Muscle layer of colon (tissue), 2 donors: Measurements from ENCODE around the gene PLCH2.

Source experiments
- H3K27ac ChIP-seq: one replicate; pipeline ENCODE4 v1.7.0; 2013; ENCODE audit warnings: low read depth, mild to moderate bottlenecking, low read length, moderate library complexity
- H3K27me3 ChIP-seq, 2 donors: one replicate each; pipeline ENCODE4 v1.7.0; 2013; ENCODE audit warnings: low read length in 2 of 2, mild to moderate bottlenecking in 2 of 2; ENCODE audit not compliant: insufficient read depth in 2 of 2, control insufficient read depth in 1 of 2
- H3K36me3 ChIP-seq: one replicate; pipeline ENCODE4 v1.7.0; 2013; ENCODE audit warnings: mild to moderate bottlenecking, low read length; ENCODE audit not compliant: insufficient read depth
- H3K4me1 ChIP-seq: one replicate; pipeline ENCODE4 v1.7.0; 2013; ENCODE audit warnings: mild to moderate bottlenecking, low read length; ENCODE audit not compliant: insufficient read depth
- H3K4me3 ChIP-seq, 2 donors: one replicate each; pipeline ENCODE4 v1.7.0; 2013; ENCODE audit warnings: low read length in 2 of 2, low read depth in 1 of 2, mild to moderate bottlenecking in 1 of 2, moderate library complexity in 1 of 2
- H3K9ac ChIP-seq: one replicate; pipeline ENCODE4 v1.7.0; 2013; ENCODE audit warnings: low read length
- H3K9me3 ChIP-seq: one replicate; pipeline ENCODE4 v1.7.0; 2013; ENCODE audit warnings: mild to moderate bottlenecking, low read length
- donor health status: abdominal sarcoma.
- donor health status: Adenocarcinoma of cecum.

Gene PLCH2

DNA sequence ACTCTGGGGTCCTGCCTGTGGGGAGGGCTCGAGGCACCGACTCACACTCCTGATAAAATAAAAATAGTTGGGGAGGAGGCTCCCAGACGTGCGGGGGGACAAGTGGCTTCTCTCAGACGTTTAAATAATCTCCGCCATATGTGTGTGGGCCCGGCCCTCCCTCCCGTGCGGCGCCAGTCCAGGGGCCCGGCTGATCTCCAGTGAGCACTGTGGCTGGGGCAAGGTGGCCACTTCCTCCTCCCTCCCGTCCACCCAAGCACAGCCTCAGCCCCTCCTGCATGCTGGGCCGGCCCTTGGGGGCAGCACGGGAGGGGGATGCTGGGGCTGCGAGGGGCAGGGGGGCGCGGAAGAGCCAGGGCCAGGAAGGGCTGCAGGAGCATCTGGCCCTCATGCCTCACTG lies 4.0 kb upstream of the PLCH2 start:
- peaks cover 0 to 32% of the 10 kb centered on the region in 2 donors for H3K27me3 ChIP-seq
- H3K4me1 ChIP-seq = no peaks in the 10 kb centered on the region
- no peak overlapping the region for H3K27ac ChIP-seq
- H3K36me3 ChIP-seq = no peaks in the 10 kb centered on the region
- H3K4me3 ChIP-seq = no peak overlapping the region
- H3K9ac ChIP-seq = no peak overlapping the region
- no peaks in the 10 kb centered on the region for H3K9me3 ChIP-seq

DNA sequence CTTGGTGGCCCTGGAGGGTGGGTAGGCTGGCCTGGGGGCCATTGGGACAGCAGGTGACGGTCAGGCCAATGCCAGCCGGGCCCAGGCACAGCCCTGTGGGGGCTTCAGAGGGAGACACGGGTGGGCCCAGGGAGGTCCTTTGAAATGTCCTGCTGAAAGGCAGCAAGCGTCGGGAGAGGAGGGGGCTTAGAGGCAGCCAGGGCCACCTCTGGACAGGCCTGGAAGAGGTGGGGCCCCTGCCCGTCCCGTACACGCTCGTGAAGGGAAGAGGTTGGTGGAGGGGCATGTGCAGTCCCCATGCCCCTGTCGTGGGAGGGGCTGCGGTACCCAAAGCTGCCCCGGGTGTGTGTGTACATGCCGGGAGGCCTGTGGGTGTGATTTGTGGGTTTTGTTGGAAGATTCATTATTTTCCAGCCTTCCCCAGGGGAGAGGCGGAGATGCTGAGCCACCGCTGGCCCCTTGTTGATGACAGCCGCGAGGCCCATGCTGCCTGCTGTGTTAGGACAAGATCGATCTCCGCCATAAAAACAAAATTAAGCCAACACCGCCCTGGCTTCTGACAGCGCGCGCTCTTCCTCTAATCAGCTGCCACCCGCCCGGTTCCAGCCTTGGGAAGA lies 3.4 kb upstream of the PLCH2 start:
- Histone ChIP-seq H3K9ac (no peak overlapping the region), H3K4me3 (no peak overlapping the region), H3K27me3 (peaks cover 0 to 26% of the 10 kb centered on the region in 2 donors), H3K9me3 (no peaks in the 10 kb centered on the region), H3K27ac (no peak overlapping the region), H3K4me1 (no peaks in the 10 kb centered on the region), H3K36me3 (no peaks in the 10 kb centered on the region)

DNA sequence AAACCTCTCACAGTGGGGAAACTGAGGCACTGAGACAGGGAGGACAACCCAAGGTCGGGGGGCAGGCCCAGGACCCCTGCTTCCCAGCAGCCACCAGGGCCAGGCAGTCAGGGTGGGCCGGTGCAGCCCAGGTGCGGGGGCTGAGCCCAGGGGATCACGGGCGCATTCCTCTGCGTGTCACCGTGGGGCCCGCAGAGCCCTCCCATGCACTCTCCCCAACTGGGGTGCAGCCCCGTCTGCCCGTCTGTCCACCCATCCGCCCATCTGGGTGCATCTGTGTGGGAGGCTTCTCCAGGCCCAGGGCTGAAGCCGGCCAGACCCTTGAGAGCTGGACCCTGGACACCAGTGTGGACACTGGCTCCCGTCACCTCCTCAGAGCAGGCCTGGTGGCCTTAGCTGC lies 2.9 kb upstream of the PLCH2 start:
- no peaks in the 10 kb centered on the region for H3K36me3 ChIP-seq
- H3K27me3 ChIP-seq = peaks cover 0 to 21% of the 10 kb centered on the region in 2 donors
- H3K4me3 ChIP-seq = no peak overlapping the region
- no peak overlapping the region for H3K27ac ChIP-seq
- H3K9ac ChIP-seq = no peak overlapping the region
- H3K9me3 ChIP-seq = no peaks in the 10 kb centered on the region
- no peaks in the 10 kb centered on the region for H3K4me1 ChIP-seq

DNA sequence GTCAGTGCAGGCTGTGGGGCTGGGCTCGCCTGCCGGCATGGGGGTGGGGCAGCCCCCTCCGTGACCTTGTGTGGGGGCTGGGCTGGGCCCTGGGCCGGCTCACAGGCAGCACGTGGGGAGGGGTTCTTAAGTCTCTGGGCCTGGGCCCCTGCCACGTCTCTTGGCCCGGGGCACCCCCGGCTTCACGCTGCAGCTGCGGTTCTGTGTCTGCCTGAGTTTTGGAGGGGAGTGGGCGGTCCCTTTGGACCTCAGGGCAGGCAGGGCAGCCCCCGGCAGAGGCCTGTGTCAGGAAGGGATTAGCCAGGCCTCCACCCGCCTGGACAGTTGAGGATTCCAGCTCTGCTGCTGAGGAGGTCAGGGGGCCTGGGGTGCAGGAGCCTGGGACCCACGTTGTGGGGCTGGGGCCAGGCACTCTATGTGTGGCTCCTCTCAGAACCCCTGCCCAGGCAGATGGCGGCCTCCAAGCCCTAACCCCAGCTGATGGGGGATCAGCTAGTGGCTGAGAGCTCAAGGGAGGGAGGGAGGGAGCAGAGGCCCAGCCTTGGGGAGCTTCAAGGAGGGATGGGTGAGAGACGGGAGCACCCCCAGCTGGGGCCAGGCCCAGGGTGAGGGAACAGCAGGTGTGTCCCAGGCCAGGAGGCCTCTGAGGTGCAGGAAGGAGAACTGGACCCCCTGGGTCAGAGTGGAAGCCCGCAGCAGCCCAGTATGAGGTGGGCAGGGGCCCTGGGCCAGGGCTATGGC lies 1.8 kb upstream of the PLCH2 start:
- Histone ChIP-seq H3K4me1 (no peaks in the 10 kb centered on the region), H3K9ac (no peak overlapping the region), H3K27me3 (peaks cover 0 to 13% of the 10 kb centered on the region in 2 donors), H3K27ac (no peak overlapping the region), H3K9me3 (no peaks in the 10 kb centered on the region), H3K36me3 (no peaks in the 10 kb centered on the region), H3K4me3 (no peak overlapping the region)

DNA sequence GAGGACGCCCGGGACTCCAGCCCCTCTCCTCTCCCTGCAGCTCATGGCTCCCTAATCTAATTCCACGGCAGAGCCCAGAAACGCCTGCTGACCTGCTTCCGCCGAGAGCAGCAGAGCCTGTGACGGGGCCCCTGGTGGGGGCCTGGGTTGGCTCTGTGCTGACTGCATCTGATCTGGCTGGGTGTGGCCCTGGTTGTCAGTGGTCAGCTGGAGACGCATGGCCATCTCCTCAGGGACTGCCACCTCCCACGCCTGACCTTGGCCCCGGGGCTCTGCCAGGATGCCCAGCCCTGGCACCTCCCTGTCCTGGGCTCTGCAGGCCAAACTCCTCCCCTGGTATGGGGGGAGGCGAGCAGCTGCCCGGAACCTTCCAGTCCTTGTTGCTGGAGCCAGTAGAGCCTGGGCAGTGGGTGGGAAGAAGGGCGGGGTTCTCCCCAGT lies 1.1 kb upstream of the PLCH2 start:
- Histone ChIP-seq H3K9me3 (no peaks in the 10 kb centered on the region), H3K9ac (no peak overlapping the region), H3K4me3 (no peak overlapping the region), H3K27ac (no peak overlapping the region), H3K4me1 (no peaks in the 10 kb centered on the region), H3K27me3 (peaks cover 0 to 12% of the 10 kb centered on the region in 2 donors), H3K36me3 (no peaks in the 10 kb centered on the region)

DNA sequence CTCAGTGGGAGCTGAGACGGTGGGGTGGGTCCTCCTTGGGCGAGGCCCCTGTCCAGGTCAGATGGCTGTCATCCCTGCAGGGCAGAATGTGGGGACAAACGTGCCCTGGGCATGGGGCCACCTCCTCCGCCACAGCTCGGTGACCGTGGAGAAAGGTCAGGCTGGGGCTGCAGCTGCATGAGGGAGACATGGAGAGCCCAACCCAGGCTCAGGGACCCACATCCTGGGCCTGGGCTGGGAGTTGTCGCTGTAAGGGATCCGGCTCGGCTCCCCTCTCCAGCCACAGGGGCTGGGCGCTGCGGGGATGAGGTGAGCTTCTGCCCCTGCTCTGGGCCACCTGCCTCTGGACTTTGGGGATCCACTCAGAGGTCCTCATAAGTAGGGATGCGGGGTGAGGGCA lies 518 bp upstream of the PLCH2 start:
- no peak overlapping the region for H3K4me3 ChIP-seq
- H3K9ac ChIP-seq = no peak overlapping the region
- no peaks in the 10 kb centered on the region for H3K36me3 ChIP-seq
- H3K9me3 ChIP-seq = no peaks in the 10 kb centered on the region
- no peaks in the 10 kb centered on the region for H3K4me1 ChIP-seq
- H3K27me3 ChIP-seq = peaks cover 0 to 10% of the 10 kb centered on the region in 2 donors
- no peak overlapping the region for H3K27ac ChIP-seq

DNA sequence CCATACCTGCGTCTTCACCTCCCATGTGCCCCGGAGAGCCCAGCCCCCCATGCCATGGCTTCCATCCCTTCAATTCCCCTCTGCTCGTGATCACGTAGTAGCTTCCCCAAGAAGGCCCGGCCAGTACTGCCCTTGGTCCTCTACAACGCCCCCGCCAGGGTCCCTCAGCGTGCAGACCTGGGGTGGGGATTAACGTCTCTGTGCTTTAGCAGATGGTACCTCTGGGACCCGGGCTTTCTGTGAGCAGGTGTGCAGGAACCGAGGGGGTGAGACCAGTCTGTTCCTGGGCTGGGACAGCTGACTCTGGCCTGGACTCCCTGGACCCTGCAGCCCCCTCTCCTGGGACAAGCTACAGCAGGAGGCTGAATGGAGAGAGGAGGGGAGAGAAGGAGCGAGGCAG lies 1.2 kb downstream of the PLCH2 start:
- Histone ChIP-seq H3K4me3 (no peak overlapping the region), H3K36me3 (no peaks in the 10 kb centered on the region), H3K4me1 (no peaks in the 10 kb centered on the region), H3K9me3 (no peaks in the 10 kb centered on the region), H3K27me3 (peaks cover 0 to 4% of the 10 kb centered on the region in 2 donors), H3K9ac (no peak overlapping the region), H3K27ac (no peak overlapping the region)

DNA sequence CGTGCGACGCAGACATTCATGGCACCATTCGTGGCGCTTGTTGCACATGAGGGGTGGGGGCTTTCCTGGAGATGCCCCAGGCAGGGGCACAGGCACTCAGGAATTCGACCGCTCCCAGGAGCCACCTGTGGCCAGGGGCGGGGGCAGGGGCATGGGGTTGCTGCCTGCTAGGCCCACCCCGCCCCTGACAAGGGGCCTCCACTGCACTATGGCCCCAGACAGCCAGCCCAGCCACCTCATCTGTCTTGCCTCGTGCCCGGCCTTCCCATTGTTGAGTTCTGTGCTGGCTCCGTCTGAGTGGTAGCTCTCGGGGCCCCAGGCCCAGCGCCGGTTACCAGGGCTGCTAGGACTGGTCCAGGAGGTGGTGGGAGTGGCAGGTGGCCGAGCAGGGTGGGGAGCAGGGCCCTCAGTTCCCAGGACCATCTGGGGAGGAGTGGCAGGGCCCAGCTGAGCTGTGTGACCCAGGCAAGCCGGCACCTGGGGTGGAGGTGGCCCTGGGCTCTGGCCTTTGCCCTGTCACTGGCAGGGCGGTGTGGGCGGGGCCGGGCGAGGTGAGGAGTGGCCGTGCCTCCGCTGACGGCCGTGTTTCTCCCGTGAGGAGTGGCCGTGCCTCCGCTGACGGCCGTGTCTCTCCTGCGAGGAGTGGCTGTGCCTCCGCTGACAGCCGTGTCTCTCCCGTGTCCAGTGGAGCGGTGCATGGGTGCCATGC lies 1.9 kb downstream of the PLCH2 start:
- no peaks in the 10 kb centered on the region for H3K36me3 ChIP-seq
- H3K27me3 ChIP-seq = no peaks in the 10 kb centered on the region
- H3K9ac ChIP-seq = no peak overlapping the region
- no peaks in the 10 kb centered on the region for H3K9me3 ChIP-seq
- H3K27ac ChIP-seq = no peak overlapping the region
- H3K4me3 ChIP-seq = no peak overlapping the region
- no peaks in the 10 kb centered on the region for H3K4me1 ChIP-seq

DNA sequence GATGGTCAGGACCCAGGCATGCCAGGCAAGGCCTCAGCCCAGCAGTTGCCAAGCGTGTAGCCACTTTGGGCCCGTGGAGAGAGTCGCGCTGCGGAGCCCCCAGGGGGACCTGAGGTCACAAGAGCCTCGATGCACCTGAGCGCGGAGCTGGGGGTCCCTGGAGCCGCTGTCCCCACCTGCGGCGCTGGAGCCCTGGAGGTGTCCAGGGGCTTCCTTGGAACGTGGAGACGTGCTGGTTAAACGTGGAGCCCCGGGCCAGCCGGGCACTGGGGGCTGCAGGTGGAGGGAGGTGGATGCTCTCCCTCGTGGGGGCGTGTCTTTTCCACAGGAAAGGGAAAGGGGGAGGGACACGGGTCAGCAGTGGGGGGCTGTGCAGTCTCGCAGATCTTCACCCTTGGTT lies 3.1 kb downstream of the PLCH2 start:
- Histone ChIP-seq H3K4me1 (no peaks in the 10 kb centered on the region), H3K9ac (no peak overlapping the region), H3K36me3 (no peaks in the 10 kb centered on the region), H3K27ac (no peak overlapping the region), H3K4me3 (no peak overlapping the region), H3K27me3 (no peaks in the 10 kb centered on the region), H3K9me3 (no peaks in the 10 kb centered on the region)

DNA sequence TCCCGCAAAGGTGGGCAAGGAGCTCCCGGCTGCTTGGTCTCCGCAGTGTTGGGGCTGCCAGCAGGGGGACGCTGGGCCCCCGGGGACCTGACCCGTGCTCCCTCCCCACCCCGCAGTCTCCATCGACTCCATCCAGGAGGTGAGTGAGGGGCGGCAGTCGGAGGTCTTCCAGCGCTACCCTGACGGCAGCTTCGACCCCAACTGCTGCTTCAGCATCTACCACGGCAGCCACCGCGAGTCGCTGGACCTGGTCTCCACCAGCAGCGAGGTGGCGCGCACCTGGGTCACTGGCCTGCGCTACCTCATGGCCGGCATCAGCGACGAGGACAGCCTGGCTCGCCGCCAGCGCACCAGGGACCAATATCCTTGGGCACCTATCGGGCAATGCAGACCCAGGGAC lies 3.5 kb downstream of the PLCH2 start:
- H3K4me1 ChIP-seq = no peaks in the 10 kb centered on the region
- no peak overlapping the region for H3K4me3 ChIP-seq
- no peak overlapping the region for H3K27ac ChIP-seq
- no peak overlapping the region for H3K9ac ChIP-seq
- no peaks in the 10 kb centered on the region for H3K36me3 ChIP-seq
- H3K9me3 ChIP-seq = no peaks in the 10 kb centered on the region
- H3K27me3 ChIP-seq = no peaks in the 10 kb centered on the region

DNA sequence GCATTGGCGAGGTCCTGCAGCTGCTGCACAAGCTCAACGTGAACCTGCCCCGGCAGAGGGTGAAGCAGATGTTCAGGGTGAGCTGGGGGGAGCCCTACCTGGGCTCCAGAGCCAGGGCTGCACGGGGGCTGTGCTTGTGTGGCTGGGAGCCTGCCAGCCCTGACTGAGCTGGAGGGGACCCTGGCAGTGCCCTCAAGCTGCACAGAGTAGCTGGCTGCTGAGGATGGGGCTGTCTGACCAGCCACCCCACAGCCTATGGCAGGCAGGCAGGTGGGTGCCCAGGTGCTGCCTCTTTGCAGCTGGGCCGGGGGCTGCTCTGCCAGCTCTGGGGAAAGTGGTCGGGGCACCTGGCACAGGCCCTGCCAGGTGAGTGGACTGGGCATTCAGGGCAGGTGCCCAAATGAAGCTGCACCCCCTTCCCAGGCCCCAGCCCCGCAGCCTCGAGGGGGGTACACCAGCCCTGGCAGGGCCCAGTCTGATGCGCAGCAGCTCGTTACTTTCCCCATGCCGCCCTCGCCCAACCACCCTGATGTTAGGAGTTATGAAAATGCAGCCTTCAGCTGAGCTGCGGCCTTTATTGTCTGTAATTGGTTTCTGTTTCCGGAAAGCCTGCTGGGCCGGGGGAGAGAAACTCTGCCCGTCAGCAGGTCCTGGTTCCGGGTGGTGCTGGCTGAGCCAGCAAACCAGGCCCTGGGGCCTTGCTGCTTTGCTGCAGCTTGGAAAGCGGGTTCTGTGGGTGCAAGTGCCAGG lies 4.3 kb downstream of the PLCH2 start:
- Histone ChIP-seq H3K4me1 (no peaks in the 10 kb centered on the region), H3K9me3 (no peaks in the 10 kb centered on the region), H3K27ac (no peak overlapping the region), H3K36me3 (no peaks in the 10 kb centered on the region), H3K9ac (no peak overlapping the region), H3K27me3 (no peaks in the 10 kb centered on the region), H3K4me3 (no peak overlapping the region)
